ENCODE results near the gene MUC6.

- TF ChIP-seq FOXA1 (IDR thresholded peaks at IDR 0.05) (no peak), BHLHE40 (IDR thresholded peaks at IDR 0.05; ENCODE audit: borderline replicate concordance) (no peak), L3MBTL2 (conservative IDR thresholded peaks at IDR 0.05) (no peak), PKNOX1 (IDR thresholded peaks at IDR 0.05) (no peak), ZNF384 (IDR thresholded peaks at IDR 0.05) (no peak), CTBP1 (IDR thresholded peaks at IDR 0.05; ENCODE audit: borderline replicate concordance) (no peak), LEF1 (IDR thresholded peaks at IDR 0.05; ENCODE audit: borderline replicate concordance) (no peak), FOXK2 (IDR thresholded peaks at IDR 0.05) (no peak), HDGF (IDR thresholded peaks at IDR 0.05; ENCODE audit: borderline replicate concordance) (no peak), ARNT (IDR thresholded peaks at IDR 0.05) (no peak), SP1 (IDR thresholded peaks at IDR 0.05) (no peak), FOXM1 (IDR thresholded peaks at IDR 0.05; ENCODE audit: borderline replicate concordance) (no peak), SUZ12 (IDR thresholded peaks at IDR 0.05) (no peak), ELF4 (IDR thresholded peaks at IDR 0.05) (no peak)
These were observed 4.1 kb downstream of the MUC6 start for GRCh38 chr11:1032310-1032891.

Data from HEK293T (cell line).